ENCODE results near the gene NEIL1.
A peak's percentile ranks its signal among the peaks of the same experiment; 100 is the strongest.

NEIL1 gene

DNA sequence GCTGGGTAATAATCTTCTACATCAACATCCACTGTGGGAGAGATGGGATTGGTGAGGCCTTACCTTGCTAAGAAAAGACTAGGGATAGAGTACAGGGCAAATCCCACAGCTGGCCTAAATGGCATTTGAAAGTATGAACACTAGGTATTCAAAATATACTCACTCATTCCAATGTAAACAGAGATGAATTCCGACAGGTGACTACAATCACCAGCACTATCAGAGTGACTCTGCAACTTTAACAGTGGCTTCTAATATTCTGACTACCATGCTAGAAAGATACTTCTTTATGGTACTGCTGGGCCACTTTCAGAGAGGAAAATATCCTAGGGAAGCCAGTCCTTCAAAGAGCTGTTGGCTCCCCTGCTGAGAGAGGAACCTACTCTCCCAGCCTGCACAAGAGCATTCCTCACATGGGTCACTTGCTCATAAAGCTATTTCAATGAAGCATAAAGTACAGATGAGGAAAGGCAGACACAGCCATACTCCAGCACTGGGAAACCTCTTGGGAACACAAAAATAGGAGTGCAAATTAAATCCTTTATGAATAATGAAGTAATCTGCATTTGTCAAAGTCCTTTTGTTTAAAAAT is 43.0 kb downstream of the NEIL1 start:
- no peak for DNase-seq

DNA sequence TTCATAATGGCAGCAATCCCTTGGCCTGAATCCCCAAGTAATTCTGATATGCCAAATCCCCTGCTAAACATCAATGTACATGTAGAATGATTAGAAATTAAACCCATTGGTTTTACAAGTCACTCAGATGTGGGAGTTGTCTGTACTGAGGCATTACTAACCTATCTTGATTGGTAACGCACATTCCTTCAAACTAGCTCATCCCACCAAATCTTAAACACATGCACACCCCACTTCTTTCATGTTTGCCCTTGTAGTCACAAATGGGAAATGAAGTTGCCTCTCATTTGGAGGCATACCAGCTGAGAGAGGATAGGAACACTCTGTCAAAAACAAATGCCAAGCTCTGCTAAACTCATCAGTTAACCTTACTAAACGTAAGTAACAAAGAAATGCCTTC is 50.7 kb downstream of the NEIL1 start:
- DNase-seq = no peak

- peak; percentile 42 for DNase-seq
Observed at GRCh38 chr15:75403892-75404291, 57.1 kb downstream of the NEIL1 start.
